ENCODE data around the gene MACROD2. TPM values are rescaled to one million over a fixed set of nuclear protein-coding genes. Genes with fewer than 3 reads are reported as not detected.

MACROD2 gene
- total and polyA plus RNA-seq, 2 experiments from 2014 or later: 2.8 to 4.3 TPM

DNA sequence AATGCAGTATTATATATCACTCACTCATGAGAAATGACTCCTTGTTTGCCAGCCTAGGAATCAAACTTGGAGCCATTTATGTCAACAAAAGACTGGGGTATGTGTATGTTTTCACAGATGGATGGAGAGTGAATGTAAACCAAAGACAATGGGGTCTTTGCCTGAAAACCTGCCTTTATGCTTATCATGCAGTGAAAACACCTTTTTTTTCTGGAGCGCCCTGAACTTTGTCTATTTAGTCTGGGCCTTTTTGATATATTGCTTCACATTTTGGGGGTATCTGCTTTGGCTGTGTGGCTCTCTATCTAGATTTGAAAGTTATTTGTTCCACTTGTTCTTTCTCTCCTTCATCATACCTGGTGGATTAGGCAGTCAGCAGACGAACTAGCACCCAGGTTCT, 1190.6 kb downstream of the MACROD2 start (continued):
- TF ChIP-seq ZNF462 (CRISPR knock-in tag; IDR thresholded peaks at IDR 0.05) (no peak), CREB1 (CRISPR knock-in tag; IDR thresholded peaks at IDR 0.05; ENCODE audit: low read depth) (no peak), POLR2AphosphoS5 (IDR thresholded peaks at IDR 0.05; ENCODE audit: low read depth) (no peak)

GRCh38 chr20:15187612-15188011, 1192.3 kb downstream of the MACROD2 start:
- no peak overlapping the region for H3K4me3 Mint-ChIP-seq
- no peaks in the 10 kb centered on the region for H3K9me2 ChIP-seq (ENCODE audit: insufficient read depth)
- H3K36me3 Mint-ChIP-seq (ENCODE audit: low read depth): no peaks in the 10 kb centered on the region
- no peaks in the 10 kb centered on the region for H3K27me3 Mint-ChIP-seq (ENCODE audit: insufficient read depth, low read depth, poor library complexity)
- no peaks in the 10 kb centered on the region; the same call in 2 of the 3 replicates for H3K9me3 Mint-ChIP-seq
- no peak overlapping the region for H2AFZ ChIP-seq
- no peaks in the 10 kb centered on the region for H3F3A ChIP-seq (replicated peaks; ENCODE audit: low read depth)
- H4K20me1 ChIP-seq (replicated peaks; ENCODE audit: insufficient read depth): no peaks in the 10 kb centered on the region
- no peaks in the 10 kb centered on the region for H3K79me2 ChIP-seq (replicated peaks; ENCODE audit: insufficient read depth)
- H3K27ac ChIP-seq (ENCODE audit: low read depth): no peak overlapping the region
- H3K4me2 ChIP-seq: no peak overlapping the region
- peaks cover 8% of the 10 kb centered on the region; the same call in 2 of the 3 replicates for H3K4me1 Mint-ChIP-seq
- H3K4me1 ChIP-seq (ENCODE audit: insufficient read depth): no peaks in the 10 kb centered on the region
- DNase-seq (ENCODE audit: low spot score): no peak
- no peak for ATAC-seq
- no peaks in the 10 kb centered on the region for H3K36me3 ChIP-seq (ENCODE audit: insufficient read depth)
- no peak overlapping the region for H3K27ac Mint-ChIP-seq
- H3K27me3 ChIP-seq (ENCODE audit: insufficient read depth): no peaks in the 10 kb centered on the region
- no peak overlapping the region for H3K4me3 ChIP-seq
- TF ChIP-seq EZH2phosphoT487 (IDR thresholded peaks at IDR 0.05; ENCODE audit: unreplicated experiment) (no peak), POLR2AphosphoS5 (IDR thresholded peaks at IDR 0.05; ENCODE audit: low read depth) (no peak), CREB1 (CRISPR knock-in tag; IDR thresholded peaks at IDR 0.05; ENCODE audit: low read depth) (no peak), ZNF331 (CRISPR knock-in tag; IDR thresholded peaks at IDR 0.05; ENCODE audit: low read depth) (no peak), EZH2 (IDR thresholded peaks at IDR 0.05; ENCODE audit: low read depth, unreplicated experiment) (no peak), ZNF462 (CRISPR knock-in tag; IDR thresholded peaks at IDR 0.05) (no peak)

Data from GM23338 (cell line).